Breast epithelium (tissue), 4 donors: ENCODE results near the gene GPR153. TPM values are rescaled to one million over a fixed set of nuclear protein-coding genes. Genes with fewer than 3 reads are reported as not detected.

Source experiments
- DNase-seq, 2 donors: peaks; one replicate each; pipeline ENCODE4 v3.0.0-alpha.2; 2019; ENCODE audit warnings: low spot score in 2 of 2
- H3K27ac ChIP-seq, 2 donors: fragments of 200-600 bp; sonication (generic) in 1 of 2; one replicate each; pipeline ENCODE4 v1.5.1; 2016 to 2019; ENCODE audit warnings: mild to moderate bottlenecking in 1 of 2
- H3K27me3 ChIP-seq, 2 donors: fragments of 200-600 bp; sonication (generic) in 1 of 2; one replicate each; pipeline versions ENCODE4 v1.5.1 to v1.6.0; 2017 to 2019; ENCODE audit warnings: control low read depth in 1 of 2, mild to moderate bottlenecking in 1 of 2
- H3K36me3 ChIP-seq: fragments of 200-600 bp; one replicate; pipeline ENCODE4 v1.5.1; 2019
- H3K4me1 ChIP-seq, 2 donors: fragments of 200-600 bp; sonication (generic); one replicate each; pipeline ENCODE4 v1.5.1; 2016 to 2019; ENCODE audit warnings: control low read depth in 1 of 2
- H3K4me3 ChIP-seq, 3 donors: fragments of 200-600 bp; sonication (generic); 1 replicate in 2 of 3; 2 replicates in 1 of 3; pipeline ENCODE4 v1.5.1; 2016 to 2019; ENCODE audit warnings: mild to moderate bottlenecking in 3 of 3, moderate library complexity in 2 of 3
- H3K9me3 ChIP-seq, 2 donors: fragments of 200-600 bp; sonication (generic) in 1 of 2; one replicate each; pipeline ENCODE4 v1.5.1; 2016 to 2019; ENCODE audit warnings: control low read depth in 1 of 2
- CTCF ChIP-seq, 3 donors: fragments of 450-650 bp; IDR thresholded peaks; one replicate each; pipeline ENCODE4 v1.5.1; 2016 to 2017; ENCODE audit warnings: antibody characterized with exemption in 3 of 3, mild to moderate bottlenecking in 3 of 3, moderate library complexity in 3 of 3
- POLR2A ChIP-seq: fragments of 450-650 bp; IDR thresholded peaks from one replicate; pipeline ENCODE4 v1.6.1; 2016; ENCODE audit warnings: antibody characterized with exemption, mild to moderate bottlenecking, moderate library complexity
- POLR2AphosphoS5 ChIP-seq, 3 donors: sonication (generic); formaldehyde crosslinking; IDR thresholded peaks; one replicate each; pipeline ENCODE4 v1.6.1; 2017; ENCODE audit warnings: antibody characterized with exemption in 3 of 3
- intact Hi-C: fragments of 100-400 bp; cut with DNase I; formaldehyde crosslinking; loops from one replicate; pipeline ENCODE4 v1.15.1; 2023; ENCODE audit warnings: low total_unique reads
- total RNA-seq, 3 donors: library from RNA; depleted of rRNA; stranded (reverse); fragments of >200 nt; gene quantifications; one replicate each; pipeline ENCODE4 v1.1.0, GENCODE V29; 2016

Gene GPR153
- total RNA-seq, 3 donors from 2014 or later = 5.4 to 34.6 (median 6.6) TPM

- Histone ChIP-seq H3K9me3 (no peaks in the 10 kb centered on the region), H3K27ac (peak overlapping the region in 1 of 2 donors; percentile 14), H3K4me1 (no peaks in the 10 kb centered on the region), H3K36me3 (no peaks in the 10 kb centered on the region), H3K4me3 (peak overlapping the region in 1 of 3 donors; percentile 6), H3K27me3 (no peaks in the 10 kb centered on the region)
- TF ChIP-seq POLR2AphosphoS5 (IDR thresholded peaks at IDR 0.05) (no peak), POLR2A (no peak), CTCF (IDR thresholded peaks at IDR 0.05) (no peak)
- no peak for DNase-seq
- intact Hi-C loops = no loop called here
Observed at GRCh38 chr1:6287029-6287428, 26.1 kb upstream of the GPR153 start.

DNA sequence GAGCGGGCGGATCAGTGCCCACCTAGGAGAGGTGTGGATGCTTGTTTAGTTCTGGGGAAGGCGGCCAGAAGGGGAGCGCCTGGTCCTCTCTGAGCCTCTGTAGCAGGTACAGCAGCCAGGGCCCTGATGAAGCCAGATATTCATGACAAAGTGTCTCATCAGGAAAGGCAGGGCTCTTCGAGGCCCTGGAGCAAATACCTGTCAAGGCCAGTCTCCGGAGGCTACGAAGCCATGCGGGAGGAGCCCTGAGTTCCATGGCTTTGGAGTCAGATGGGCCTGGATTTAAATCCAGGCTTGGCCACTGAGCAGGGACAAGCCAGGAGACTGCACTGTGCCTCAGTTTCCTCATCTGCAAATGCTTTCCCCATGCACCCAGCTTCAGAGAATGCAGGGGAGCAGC is 25.4 kb upstream of the GPR153 start:
- intact Hi-C loops = loop anchor here (1.0 kb wide), 1 partner anchor 48 kb away; no protein-coding TSS in a partner anchor

DNA sequence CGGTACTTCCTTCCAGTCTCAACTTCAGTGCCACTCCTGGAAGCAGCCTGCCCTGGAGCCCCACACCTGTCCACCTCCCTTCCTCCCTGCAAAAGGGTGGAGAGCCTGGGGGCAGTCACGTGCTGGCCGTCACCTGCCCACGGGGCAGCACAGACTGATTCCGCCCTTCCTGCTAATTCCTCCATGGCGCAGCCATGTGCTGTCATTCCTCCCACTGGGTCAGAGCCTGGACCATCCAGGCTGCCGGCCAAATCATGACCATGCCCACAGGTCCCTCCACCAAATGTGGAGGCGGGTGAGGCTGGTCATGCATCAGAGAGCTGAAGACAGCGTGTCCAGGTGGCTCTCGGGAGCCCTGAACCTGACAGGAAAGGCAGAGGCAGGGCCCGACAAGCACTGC is 24.4 kb upstream of the GPR153 start:
- Histone ChIP-seq H3K4me3 (no peak overlapping the region), H3K9me3 (no peaks in the 10 kb centered on the region), H3K27me3 (no peaks in the 10 kb centered on the region), H3K4me1 (no peaks in the 10 kb centered on the region), H3K36me3 (no peaks in the 10 kb centered on the region), H3K27ac (no peak overlapping the region)
- no peak for DNase-seq
- intact Hi-C loops = no loop called here
- TF ChIP-seq POLR2AphosphoS5 (IDR thresholded peaks at IDR 0.05) (no peak), POLR2A (no peak), CTCF (IDR thresholded peaks at IDR 0.05) (no peak)

More for the DNA sequence above, 25.4 kb upstream of the GPR153 start:
- no peaks in the 10 kb centered on the region for H3K4me1 ChIP-seq
- H3K9me3 ChIP-seq = no peaks in the 10 kb centered on the region
- H3K27me3 ChIP-seq = no peaks in the 10 kb centered on the region
- no peak overlapping the region for H3K4me3 ChIP-seq
- no peak overlapping the region for H3K27ac ChIP-seq
- no peak for DNase-seq
- no peak for TF ChIP-seq POLR2A
- TF ChIP-seq POLR2AphosphoS5 (IDR thresholded peaks at IDR 0.05) = no peak
- TF ChIP-seq CTCF (IDR thresholded peaks at IDR 0.05) = no peak
- no peaks in the 10 kb centered on the region for H3K36me3 ChIP-seq

- no peaks in the 10 kb centered on the region for H3K36me3 ChIP-seq
- TF ChIP-seq POLR2AphosphoS5 (IDR thresholded peaks at IDR 0.05) (no peak), CTCF (IDR thresholded peaks at IDR 0.05) (no peak), POLR2A (no peak)
- DNase-seq = no peak
- intact Hi-C loops = loop anchor here (5.0 kb wide), 1 partner anchor 655 kb away; no protein-coding TSS in a partner anchor
- H3K27ac ChIP-seq = no peak overlapping the region
- H3K9me3 ChIP-seq = no peaks in the 10 kb centered on the region
- no peak overlapping the region for H3K4me3 ChIP-seq
- no peaks in the 10 kb centered on the region for H3K27me3 ChIP-seq
- no peaks in the 10 kb centered on the region for H3K4me1 ChIP-seq
Observed at GRCh38 chr1:6282577-6283270, 21.8 kb upstream of the GPR153 start.

DNA sequence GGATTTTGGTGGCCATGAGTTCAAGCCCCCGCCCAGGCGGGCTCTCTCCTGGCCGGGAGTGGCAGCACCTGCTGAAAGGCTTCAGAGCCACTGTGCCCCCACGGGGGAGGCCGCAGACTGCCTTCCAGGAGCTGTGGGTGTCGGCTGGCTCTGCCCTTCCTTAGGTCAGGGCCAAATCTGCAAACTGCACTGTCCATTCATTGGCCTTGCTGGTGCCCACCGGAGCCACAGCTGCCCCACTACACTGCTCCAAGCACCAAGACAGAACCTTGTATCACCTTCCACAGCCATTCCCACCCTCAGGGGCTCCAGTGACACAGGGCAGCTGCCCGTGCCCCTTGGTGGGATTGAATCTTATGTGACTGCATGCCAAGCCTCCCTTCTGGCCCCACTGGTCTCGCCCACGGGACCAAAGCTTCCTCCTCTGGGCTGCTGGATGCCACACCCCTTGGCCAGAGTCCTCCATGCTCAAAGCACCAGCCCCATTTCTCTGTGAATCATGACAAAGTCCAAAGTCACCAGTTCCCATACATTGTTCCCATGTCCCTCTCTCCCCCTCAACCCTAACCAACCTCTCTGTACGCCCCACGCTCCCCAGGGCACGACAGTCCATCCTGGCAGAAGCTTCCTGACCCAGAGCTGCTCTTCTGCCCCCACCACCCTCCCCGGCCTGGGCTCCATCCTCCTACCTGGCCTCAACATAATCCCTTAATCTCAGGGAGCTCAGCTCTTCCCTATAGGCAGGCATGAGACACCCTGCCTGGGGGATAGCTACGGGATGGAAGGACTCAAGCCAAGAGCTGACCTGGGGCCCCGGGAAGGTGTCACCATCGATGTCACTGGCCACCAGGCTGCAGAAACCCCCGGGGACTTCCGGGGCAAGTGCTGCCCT is 20.9 kb upstream of the GPR153 start:
- H3K27me3 ChIP-seq = no peaks in the 10 kb centered on the region
- no peak overlapping the region for H3K4me3 ChIP-seq
- TF ChIP-seq POLR2AphosphoS5 (IDR thresholded peaks at IDR 0.05) = no peak
- TF ChIP-seq CTCF (IDR thresholded peaks at IDR 0.05) = no peak
- no peak for TF ChIP-seq POLR2A
- no peaks in the 10 kb centered on the region for H3K9me3 ChIP-seq
- H3K4me1 ChIP-seq = no peaks in the 10 kb centered on the region
- no peaks in the 10 kb centered on the region for H3K36me3 ChIP-seq
- intact Hi-C loops = loop anchor here (5.0 kb wide), 1 partner anchor 656 kb away; no protein-coding TSS in a partner anchor
- H3K27ac ChIP-seq = no peak overlapping the region
- no peak for DNase-seq
